Endothelial cell of umbilical vein (primary cell): ENCODE measurements around the gene UPF1. TPM values are rescaled to one million over a fixed set of nuclear protein-coding genes. Genes with fewer than 3 reads are reported as not detected.

Experiments
- BruUV-seq: library from RNA; stranded (reverse); fragments of 400-500 nt; replicated peaks from 2 replicates; lab custom pipeline; 2021; lab: Mats Ljungman, UMichigan
- CTCF ChIA-PET: fragments of 300-600, 350-600 bp; sonication (Branson Sonifier 250); formaldehyde crosslinking; loops from one replicate; lab custom pipeline; 2021; ENCODE audit warnings: antibody characterized with exemption, inconsistent platforms; lab: Charles Lee
- POLR2A ChIA-PET: fragments of 300-600, 350-600 bp; sonication (Branson Sonifier 250); formaldehyde crosslinking; loops from one replicate; lab custom pipeline; 2021; ENCODE audit warnings: antibody characterized with exemption, inconsistent platforms; lab: Charles Lee
- DNase-seq: peaks from one replicate; pipeline ENCODE4 v3.0.0-alpha.2; 2011; ENCODE audit warnings: low read depth, low spot score
- FAIRE-seq: peaks from 2 replicates; lab custom pipeline; 2011; peaks lifted over from hg19 to GRCh38; lab: Jason Lieb, UNC
- H2AFZ ChIP-seq: 2 replicates; pipeline ENCODE4 v1.6.0; 2012; ENCODE audit warnings: low read depth, low read length, control low read depth, inconsistent platforms
- H3K27ac ChIP-seq: 2 replicates; pipeline ENCODE4 v1.5.1; 2011; ENCODE audit warnings: low read depth, mild to moderate bottlenecking, control low read depth, low read length, moderate library complexity; ENCODE audit not compliant: insufficient read depth
- H3K27me3 ChIP-seq, 2 experiments: 2 replicates each; pipeline versions ENCODE4 v1.6.0 to v1.6.1; 2011; ENCODE audit warnings: low read length in 2 of 2, mixed read lengths in 1 of 2; ENCODE audit not compliant: control insufficient read depth in 2 of 2, insufficient read depth in 2 of 2
- H3K36me3 ChIP-seq, 2 experiments: 2 replicates in 1 of 2; 3 replicates in 1 of 2; pipeline ENCODE4 v1.5.1; 2011; ENCODE audit warnings: low read length in 2 of 2, mild to moderate bottlenecking in 1 of 2, moderate library complexity in 1 of 2; ENCODE audit not compliant: control insufficient read depth in 2 of 2, insufficient read depth in 2 of 2; ENCODE audit errors: extremely low read depth in 1 of 2
- H3K4me1 ChIP-seq: 3 replicates; pipeline ENCODE4 v1.5.1; 2011; ENCODE audit warnings: mild to moderate bottlenecking, low read length; ENCODE audit not compliant: control insufficient read depth, insufficient read depth; ENCODE audit errors: extremely low read depth
- H3K4me2 ChIP-seq: 2 replicates; pipeline ENCODE4 v1.6.1; 2011; ENCODE audit warnings: low read length, control low read depth, mixed read lengths; ENCODE audit not compliant: insufficient read depth
- H3K4me3 ChIP-seq, 3 experiments: fragments of 200-600 bp in 1 of 3; sonication (generic), shearing (Covaris generic) in 1 of 3; replicated peaks in 1 of 3; 2 replicates each; pipeline ENCODE4 v1.5.1; 2011 to 2016; ENCODE audit warnings: control low read depth in 3 of 3, low read length in 3 of 3, mild to moderate bottlenecking in 2 of 3, inconsistent platforms in 1 of 3, low read depth in 1 of 3, moderate library complexity in 1 of 3; ENCODE audit not compliant: insufficient read depth in 1 of 3
- H3K79me2 ChIP-seq: 2 replicates; pipeline ENCODE4 v1.6.0; 2012; ENCODE audit warnings: low read length, inconsistent platforms; ENCODE audit not compliant: control insufficient read depth, insufficient read depth
- H3K9ac ChIP-seq: replicated peaks from 2 replicates; pipeline ENCODE3; 2011; ENCODE audit warnings: low read length, control low read depth; ENCODE audit not compliant: insufficient read depth; ENCODE audit errors: extremely low read depth
- H3K9me1 ChIP-seq: replicated peaks from 3 replicates; pipeline ENCODE4 v1.6.0; 2011; ENCODE audit warnings: mild to moderate bottlenecking, low read length; ENCODE audit not compliant: control insufficient read depth, insufficient read depth; ENCODE audit errors: extremely low read depth
- H3K9me3 ChIP-seq: replicated peaks from 2 replicates; pipeline ENCODE4 v1.5.1; 2012; ENCODE audit warnings: low read length, inconsistent platforms; ENCODE audit not compliant: control insufficient read depth, insufficient read depth
- H4K20me1 ChIP-seq: replicated peaks from 2 replicates; pipeline ENCODE3; 2011; ENCODE audit warnings: mild to moderate bottlenecking, low read length; ENCODE audit not compliant: control insufficient read depth, insufficient read depth; ENCODE audit errors: extremely low read depth
- CTCF ChIP-seq, 2 donors: IDR thresholded peaks; 1 replicate in 1 of 2; 2 replicates in 1 of 2; pipeline ENCODE4 v1.5.1; 2011; ENCODE audit warnings: low read length in 2 of 2, mild to moderate bottlenecking in 2 of 2, moderate library complexity in 2 of 2, control low read depth in 1 of 2, inconsistent platforms in 1 of 2, low read depth in 1 of 2; ENCODE audit not compliant: insufficient read depth in 1 of 2; ENCODE audit errors: extremely low read depth in 1 of 2
- EZH2 ChIP-seq: IDR thresholded peaks from 2 replicates; pipeline ENCODE4 v1.6.1; 2012; ENCODE audit warnings: borderline replicate concordance, low read depth, mild to moderate bottlenecking, moderate library complexity, low read length, inconsistent platforms; ENCODE audit not compliant: severe bottlenecking
- FOS ChIP-seq: IDR thresholded peaks from 2 replicates; pipeline ENCODE4 v1.6.1; 2011; ENCODE audit warnings: mild to moderate bottlenecking, low read length, moderate library complexity, borderline replicate concordance; ENCODE audit not compliant: insufficient read depth
- GATA2 ChIP-seq: IDR thresholded peaks from 2 replicates; pipeline ENCODE4 v1.7.0; 2011; ENCODE audit warnings: low read depth, mild to moderate bottlenecking, moderate library complexity, mixed read lengths, low read length; ENCODE audit not compliant: insufficient read length, insufficient read depth
- JUN ChIP-seq: IDR thresholded peaks from 2 replicates; pipeline ENCODE4 v1.6.1; 2011; ENCODE audit warnings: borderline replicate concordance, low read depth; ENCODE audit not compliant: insufficient read length, insufficient read depth
- MYC ChIP-seq: IDR thresholded peaks from one replicate; pipeline ENCODE4 v1.6.1; 2011; ENCODE audit warnings: mild to moderate bottlenecking, low read depth, low read length
- POLR2A ChIP-seq: IDR thresholded peaks from 2 replicates; pipeline ENCODE4 v1.6.1; 2012; ENCODE audit warnings: low read depth, mild to moderate bottlenecking, control low read depth, low read length
- POLR2AphosphoS5 ChIP-seq: IDR thresholded peaks from 2 replicates; pipeline ENCODE4 v1.6.1; 2012; ENCODE audit warnings: low read depth, mild to moderate bottlenecking, control low read depth, low read length, moderate library complexity; ENCODE audit not compliant: insufficient read depth
- dilution Hi-C: fragments of 300-500 bp; cut with MboI; formaldehyde crosslinking; loops from one replicate; pipeline ENCODE4 v1.15.0; 2019; ENCODE audit warnings: low sequenced_read_pairs; ENCODE audit not compliant: extremely low pct_ligation_motif_present
- intact Hi-C: fragments of 100-400 bp; cut with micrococcal nuclease; formaldehyde crosslinking; loops from one replicate; pipeline ENCODE4 v1.10.0; 2022
- polyA plus RNA-seq, 4 experiments: library from polyadenylated mRNA; depleted of rRNA in 3 of 4; stranded (reverse) in 3 of 4; unstranded in 1 of 4; fragments of >200 nt; gene quantifications; 2 replicates each; pipeline versions ENCODE4 v1.2.1 to v1.2.3, GENCODE V29; 2011 to 2012; ENCODE audit warnings: missing spikeins in 1 of 4
- total RNA-seq: library from RNA; stranded (reverse); gene quantifications from 2 replicates; pipeline ENCODE4 v1.2.3, GENCODE V29; 2021
- TF ChIP-seq, protein P1 (sequence below): IDR thresholded peaks from 2 replicates; pipeline ENCODE4 v1.6.1; 2011; ENCODE audit not compliant: insufficient read depth, insufficient read length

The UPF1 gene
- total and polyA plus RNA-seq, 2 donors (not counting 3 experiments of a cell fraction or from before 2014, with no cell fraction given): 65.9 to 68.2 TPM

- peaks cover 24 to 47% of the 10 kb centered on the region in 2 experiments for H3K36me3 ChIP-seq
- dilution Hi-C loops: no loop called here
These were observed 33.6 kb downstream of the UPF1 start for GRCh38 chr19:18865106-18865972.

More at GRCh38 chr19:18865106-18865972, 33.6 kb downstream of the UPF1 start:
- Histone ChIP-seq H3K4me2 (no peak overlapping the region), H3K27ac (no peak overlapping the region), H4K20me1 (no peaks in the 10 kb centered on the region), H3K9me3 (no peaks in the 10 kb centered on the region), H3K9ac (no peak overlapping the region), H2AFZ (no peak overlapping the region), H3K9me1 (no peaks in the 10 kb centered on the region), H3K4me3 (no peak overlapping the region), H3K4me1 (peaks cover 1% of the 10 kb centered on the region), H3K79me2 (no peaks in the 10 kb centered on the region), H3K27me3 (peaks cover 4 to 7% of the 10 kb centered on the region in 2 experiments)
- DNase-seq: no peak
- BruUV-seq: no TSS peak
- FAIRE-seq: no peak
- ChIA-PET POLR2A (no interaction called here), CTCF (interaction anchor here (1.4 to 4.9 kb wide), 4 partner anchors 11 to 414 kb away, joined by 4 to 32 read pairs (median 6); no protein-coding TSS in a partner anchor)
- TF ChIP-seq POLR2AphosphoS5 (no peak), JUN (no peak), EZH2 (no peak), POLR2A (no peak), GATA2 (no peak), FOS (no peak), MYC (no peak), CTCF (IDR thresholded peaks at IDR 0.05; ENCODE audit: extremely low read depth in 1 of 2, insufficient read depth in 1 of 2, low read depth in 1 of 2, low read length in 2 of 2) (no peak)
- TF ChIP-seq, protein P1, sequence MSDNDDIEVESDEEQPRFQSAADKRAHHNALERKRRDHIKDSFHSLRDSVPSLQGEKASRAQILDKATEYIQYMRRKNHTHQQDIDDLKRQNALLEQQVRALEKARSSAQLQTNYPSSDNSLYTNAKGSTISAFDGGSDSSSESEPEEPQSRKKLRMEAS: no peak
- intact Hi-C loops: loop anchor here (5.0 to 10.0 kb wide), 2 partner anchors 49 to 122 kb away; partner anchors contain the start of genes COPE and DDX49
